K562 (cell line): Measurements from ENCODE around the gene DCST1. TPM values are rescaled to one million over a fixed set of nuclear protein-coding genes. Genes with fewer than 3 reads are reported as not detected.

Experiments
- HMGN3 ChIP-seq: IDR thresholded peaks from 2 replicates; pipeline ENCODE4 v1.6.1; 2011; ENCODE audit warnings: borderline replicate concordance, low read depth, mild to moderate bottlenecking, mixed read lengths, low read length; ENCODE audit not compliant: insufficient read length; ENCODE audit errors: extremely low read depth
- MCM2 ChIP-seq: fragments of 450-650 bp; IDR thresholded peaks from 2 replicates; pipeline ENCODE4 v1.6.1; 2017; ENCODE audit warnings: low read depth, mild to moderate bottlenecking
- MTA3 ChIP-seq: fragments of 450-650 bp; formaldehyde crosslinking; IDR thresholded peaks from 2 replicates; pipeline ENCODE4 v1.6.1; 2017; ENCODE audit warnings: mild to moderate bottlenecking, borderline replicate concordance
- NR2C1 ChIP-seq, 2 experiments: fragments of 450-650 bp; IDR thresholded peaks; 2 replicates each; pipeline ENCODE4 v1.6.1; 2017; ENCODE audit warnings: mild to moderate bottlenecking in 2 of 2, antibody characterized with exemption in 1 of 2, inconsistent platforms in 1 of 2, missing compliant biosample characterization in 1 of 2, missing genetic modification characterization in 1 of 2
- SAFB ChIP-seq: fragments of 200-400 bp; formaldehyde crosslinking; IDR thresholded peaks from 2 replicates; pipeline ENCODE4 v1.6.1; 2017; ENCODE audit warnings: low read depth, low read length, borderline replicate concordance
- SMC3 ChIP-seq: conservative IDR thresholded peaks from 2 replicates; pipeline ENCODE4 v1.6.1; 2011; ENCODE audit warnings: low read depth, low read length, improper control_type of control experiment; ENCODE audit not compliant: insufficient read depth
- ZKSCAN1 ChIP-seq: fragments of 150-350 bp; IDR thresholded peaks from 2 replicates; pipeline ENCODE4 v1.6.1; 2016; ENCODE audit warnings: low read depth, low read length
- ZNF146 ChIP-seq: IDR thresholded peaks from one replicate; pipeline ENCODE4 v1.6.1; 2018; ENCODE audit warnings: missing compliant biosample characterization; ENCODE audit not compliant: unreplicated experiment
- polyA plus RNA-seq, 8 experiments: library from polyadenylated mRNA; depleted of rRNA in 4 of 8; stranded (reverse) in 5 of 8; unstranded in 3 of 8; fragments of >200 nt; fragmentation: Nextera tagmentation in 2 of 8; fragmentation: Illumina TruSeq in 1 of 8; extraction: Ambion mirVana in 2 of 8; extraction: Trizol in 1 of 8; gene quantifications; 2 replicates each; pipeline versions ENCODE4 v1.2.1 to v1.2.3, GENCODE V29; 2011 to 2014; ENCODE audit warnings: inconsistent platforms in 1 of 8, missing spikeins in 1 of 8
- total RNA-seq, 7 experiments: library from RNA; depleted of rRNA in 6 of 7; stranded (reverse); fragments of >200 nt in 6 of 7; fragmentation: Illumina TruSeq in 2 of 7; extraction: Trizol in 2 of 7; gene quantifications; 2 replicates each; pipeline versions ENCODE4 v1.2.1 to v1.2.3, GENCODE V29; 2011 to 2021; ENCODE audit warnings: low replicate concordance in 1 of 7
- TF ChIP-seq, protein P1 (sequence below): fragments of 250-450 bp; sonication (Bioruptor Pico); IDR thresholded peaks from 2 replicates; pipeline ENCODE4 v1.4.0; 2020; ENCODE audit warnings: mild to moderate bottlenecking, moderate library complexity, borderline replicate concordance
- TF ChIP-seq, protein P2 (sequence below), 2 experiments: fragments of 150-350 bp in 1 of 2; IDR thresholded peaks; 2 replicates each; pipeline ENCODE4 v1.6.1; 2012 to 2016; ENCODE audit warnings: low read depth in 2 of 2, low read length in 2 of 2, mild to moderate bottlenecking in 1 of 2, moderate library complexity in 1 of 2
- TF ChIP-seq, protein P3 (sequence below): sonication (generic); formaldehyde crosslinking; IDR thresholded peaks from 2 replicates; pipeline ENCODE4 v1.8.0; 2022; ENCODE audit warnings: missing genetic modification reagents, mild to moderate bottlenecking, borderline replicate concordance
- TF ChIP-seq, protein P4 (sequence below): sonication (generic); formaldehyde crosslinking; IDR thresholded peaks from 2 replicates; pipeline ENCODE4 v1.8.0; 2022; ENCODE audit warnings: mild to moderate bottlenecking, low read depth, missing genetic modification reagents
- TF ChIP-seq, protein P5 (sequence below): sonication (generic); formaldehyde crosslinking; IDR thresholded peaks from 2 replicates; pipeline ENCODE4 v1.8.0; 2022; ENCODE audit warnings: missing genetic modification reagents, mild to moderate bottlenecking, moderate library complexity, borderline replicate concordance

The DCST1 gene
- total and polyA plus RNA-seq, 9 of the 15 experiments (the other 6 are each of a cell fraction or from before 2014, with no cell fraction given) = not detected

DNA sequence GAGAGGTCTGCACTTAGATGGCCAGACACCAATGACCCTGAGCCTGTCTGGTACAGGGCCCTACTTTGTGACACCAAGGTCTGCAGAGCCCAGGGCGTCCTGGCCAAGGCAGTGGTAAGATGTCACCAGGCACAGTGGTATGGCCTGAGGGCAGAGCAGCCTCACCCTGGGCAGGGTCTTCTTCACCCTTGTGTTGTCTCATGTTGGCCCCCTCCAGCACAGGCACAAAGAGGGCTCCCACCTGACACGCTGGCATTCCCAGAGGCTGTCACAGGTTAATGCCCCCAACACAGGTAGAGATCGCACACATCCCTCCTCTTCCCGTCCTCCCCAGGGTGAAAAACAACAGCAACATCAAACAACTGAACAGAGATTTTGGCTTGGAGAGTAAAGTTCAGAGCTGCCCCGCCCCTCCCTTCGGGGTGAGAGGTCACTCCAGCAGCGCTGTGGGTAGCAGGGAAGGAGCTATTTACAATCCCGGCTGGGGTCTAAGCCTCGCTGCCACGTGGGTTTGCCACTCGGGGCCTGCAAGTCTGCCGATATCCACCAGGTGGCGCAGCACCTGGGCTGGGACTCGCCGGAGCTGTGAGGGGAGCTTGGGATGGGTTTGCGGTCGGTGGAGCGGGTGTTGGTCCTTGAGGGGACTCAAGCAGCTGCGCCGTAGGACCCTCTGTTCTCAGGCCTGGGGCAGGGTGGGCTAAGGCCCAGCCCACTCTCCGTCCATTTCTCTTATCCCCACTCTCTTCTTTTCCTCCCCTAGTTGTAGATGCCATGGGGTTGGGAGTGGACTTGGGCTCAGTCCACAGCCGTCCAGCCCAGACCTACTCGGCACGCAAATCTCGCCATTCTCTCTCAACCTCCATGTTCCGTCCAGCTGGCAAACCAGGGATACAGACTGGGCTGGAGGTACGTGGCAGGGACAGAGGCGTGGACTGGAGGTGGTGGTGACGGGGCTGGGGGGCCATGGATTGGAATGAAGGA is 57.7 kb downstream of the DCST1 start (continued):
- TF ChIP-seq, protein P1, sequence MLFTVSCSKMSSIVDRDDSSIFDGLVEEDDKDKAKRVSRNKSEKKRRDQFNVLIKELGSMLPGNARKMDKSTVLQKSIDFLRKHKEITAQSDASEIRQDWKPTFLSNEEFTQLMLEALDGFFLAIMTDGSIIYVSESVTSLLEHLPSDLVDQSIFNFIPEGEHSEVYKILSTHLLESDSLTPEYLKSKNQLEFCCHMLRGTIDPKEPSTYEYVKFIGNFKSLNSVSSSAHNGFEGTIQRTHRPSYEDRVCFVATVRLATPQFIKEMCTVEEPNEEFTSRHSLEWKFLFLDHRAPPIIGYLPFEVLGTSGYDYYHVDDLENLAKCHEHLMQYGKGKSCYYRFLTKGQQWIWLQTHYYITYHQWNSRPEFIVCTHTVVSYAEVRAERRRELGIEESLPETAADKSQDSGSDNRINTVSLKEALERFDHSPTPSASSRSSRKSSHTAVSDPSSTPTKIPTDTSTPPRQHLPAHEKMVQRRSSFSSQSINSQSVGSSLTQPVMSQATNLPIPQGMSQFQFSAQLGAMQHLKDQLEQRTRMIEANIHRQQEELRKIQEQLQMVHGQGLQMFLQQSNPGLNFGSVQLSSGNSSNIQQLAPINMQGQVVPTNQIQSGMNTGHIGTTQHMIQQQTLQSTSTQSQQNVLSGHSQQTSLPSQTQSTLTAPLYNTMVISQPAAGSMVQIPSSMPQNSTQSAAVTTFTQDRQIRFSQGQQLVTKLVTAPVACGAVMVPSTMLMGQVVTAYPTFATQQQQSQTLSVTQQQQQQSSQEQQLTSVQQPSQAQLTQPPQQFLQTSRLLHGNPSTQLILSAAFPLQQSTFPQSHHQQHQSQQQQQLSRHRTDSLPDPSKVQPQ (CRISPR knock-in tag) = no peak
- TF ChIP-seq ZKSCAN1 = peak; percentile 40; the same call in 1 of the 2 replicates
- no peak for TF ChIP-seq ZNF146
- TF ChIP-seq, protein P2, sequence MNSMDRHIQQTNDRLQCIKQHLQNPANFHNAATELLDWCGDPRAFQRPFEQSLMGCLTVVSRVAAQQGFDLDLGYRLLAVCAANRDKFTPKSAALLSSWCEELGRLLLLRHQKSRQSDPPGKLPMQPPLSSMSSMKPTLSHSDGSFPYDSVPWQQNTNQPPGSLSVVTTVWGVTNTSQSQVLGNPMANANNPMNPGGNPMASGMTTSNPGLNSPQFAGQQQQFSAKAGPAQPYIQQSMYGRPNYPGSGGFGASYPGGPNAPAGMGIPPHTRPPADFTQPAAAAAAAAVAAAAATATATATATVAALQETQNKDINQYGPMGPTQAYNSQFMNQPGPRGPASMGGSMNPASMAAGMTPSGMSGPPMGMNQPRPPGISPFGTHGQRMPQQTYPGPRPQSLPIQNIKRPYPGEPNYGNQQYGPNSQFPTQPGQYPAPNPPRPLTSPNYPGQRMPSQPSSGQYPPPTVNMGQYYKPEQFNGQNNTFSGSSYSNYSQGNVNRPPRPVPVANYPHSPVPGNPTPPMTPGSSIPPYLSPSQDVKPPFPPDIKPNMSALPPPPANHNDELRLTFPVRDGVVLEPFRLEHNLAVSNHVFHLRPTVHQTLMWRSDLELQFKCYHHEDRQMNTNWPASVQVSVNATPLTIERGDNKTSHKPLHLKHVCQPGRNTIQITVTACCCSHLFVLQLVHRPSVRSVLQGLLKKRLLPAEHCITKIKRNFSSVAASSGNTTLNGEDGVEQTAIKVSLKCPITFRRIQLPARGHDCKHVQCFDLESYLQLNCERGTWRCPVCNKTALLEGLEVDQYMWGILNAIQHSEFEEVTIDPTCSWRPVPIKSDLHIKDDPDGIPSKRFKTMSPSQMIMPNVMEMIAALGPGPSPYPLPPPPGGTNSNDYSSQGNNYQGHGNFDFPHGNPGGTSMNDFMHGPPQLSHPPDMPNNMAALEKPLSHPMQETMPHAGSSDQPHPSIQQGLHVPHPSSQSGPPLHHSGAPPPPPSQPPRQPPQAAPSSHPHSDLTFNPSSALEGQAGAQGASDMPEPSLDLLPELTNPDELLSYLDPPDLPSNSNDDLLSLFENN (IDR thresholded peaks at IDR 0.05; ENCODE audit: low read depth in 2 of 2, low read length in 2 of 2) = 0 out of 4 replicates have a peak, but pooled peaks of 1 of the 2 experiments have one; percentile 42
- no peak for TF ChIP-seq MCM2
- TF ChIP-seq MTA3 = 0 out of 2 replicates have a peak, but pooled peaks have one; percentile 41
- TF ChIP-seq, protein P3, sequence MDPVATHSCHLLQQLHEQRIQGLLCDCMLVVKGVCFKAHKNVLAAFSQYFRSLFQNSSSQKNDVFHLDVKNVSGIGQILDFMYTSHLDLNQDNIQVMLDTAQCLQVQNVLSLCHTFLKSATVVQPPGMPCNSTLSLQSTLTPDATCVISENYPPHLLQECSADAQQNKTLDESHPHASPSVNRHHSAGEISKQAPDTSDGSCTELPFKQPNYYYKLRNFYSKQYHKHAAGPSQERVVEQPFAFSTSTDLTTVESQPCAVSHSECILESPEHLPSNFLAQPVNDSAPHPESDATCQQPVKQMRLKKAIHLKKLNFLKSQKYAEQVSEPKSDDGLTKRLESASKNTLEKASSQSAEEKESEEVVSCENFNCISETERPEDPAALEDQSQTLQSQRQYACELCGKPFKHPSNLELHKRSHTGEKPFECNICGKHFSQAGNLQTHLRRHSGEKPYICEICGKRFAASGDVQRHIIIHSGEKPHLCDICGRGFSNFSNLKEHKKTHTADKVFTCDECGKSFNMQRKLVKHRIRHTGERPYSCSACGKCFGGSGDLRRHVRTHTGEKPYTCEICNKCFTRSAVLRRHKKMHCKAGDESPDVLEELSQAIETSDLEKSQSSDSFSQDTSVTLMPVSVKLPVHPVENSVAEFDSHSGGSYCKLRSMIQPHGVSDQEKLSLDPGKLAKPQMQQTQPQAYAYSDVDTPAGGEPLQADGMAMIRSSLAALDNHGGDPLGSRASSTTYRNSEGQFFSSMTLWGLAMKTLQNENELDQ = no peak
- TF ChIP-seq SMC3 = peak; percentile 96
- 0 out of 2 replicates have a peak, but pooled peaks have one; percentile 17 for TF ChIP-seq SAFB
- TF ChIP-seq NR2C1 (IDR thresholded peaks at IDR 0.05) = peak; percentile 83
- TF ChIP-seq NR2C1 (tag; IDR thresholded peaks at IDR 0.05) = peak; percentile 71; the same call in 1 of the 2 replicates
- TF ChIP-seq, protein P4, sequence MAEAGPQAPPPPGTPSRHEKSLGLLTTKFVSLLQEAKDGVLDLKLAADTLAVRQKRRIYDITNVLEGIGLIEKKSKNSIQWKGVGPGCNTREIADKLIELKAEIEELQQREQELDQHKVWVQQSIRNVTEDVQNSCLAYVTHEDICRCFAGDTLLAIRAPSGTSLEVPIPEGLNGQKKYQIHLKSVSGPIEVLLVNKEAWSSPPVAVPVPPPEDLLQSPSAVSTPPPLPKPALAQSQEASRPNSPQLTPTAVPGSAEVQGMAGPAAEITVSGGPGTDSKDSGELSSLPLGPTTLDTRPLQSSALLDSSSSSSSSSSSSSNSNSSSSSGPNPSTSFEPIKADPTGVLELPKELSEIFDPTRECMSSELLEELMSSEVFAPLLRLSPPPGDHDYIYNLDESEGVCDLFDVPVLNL (CRISPR knock-in tag) = 0 out of 2 replicates have a peak, but pooled peaks have one; percentile 9
- TF ChIP-seq, protein P5, sequence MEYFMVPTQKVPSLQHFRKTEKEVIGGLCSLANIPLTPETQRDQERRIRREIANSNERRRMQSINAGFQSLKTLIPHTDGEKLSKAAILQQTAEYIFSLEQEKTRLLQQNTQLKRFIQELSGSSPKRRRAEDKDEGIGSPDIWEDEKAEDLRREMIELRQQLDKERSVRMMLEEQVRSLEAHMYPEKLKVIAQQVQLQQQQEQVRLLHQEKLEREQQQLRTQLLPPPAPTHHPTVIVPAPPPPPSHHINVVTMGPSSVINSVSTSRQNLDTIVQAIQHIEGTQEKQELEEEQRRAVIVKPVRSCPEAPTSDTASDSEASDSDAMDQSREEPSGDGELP (CRISPR knock-in tag) = peak; percentile 67; the same call in 1 of the 2 replicates
- peak; percentile 33 for TF ChIP-seq HMGN3
